NT2/D1 (cell line): Measurements from ENCODE around the gene EPHA8.

Source experiments
- DNase-seq: peaks from one replicate; pipeline ENCODE4 v3.0.0-alpha.2; 2011; ENCODE audit warnings: low read depth, low spot score
- H3K27me3 ChIP-seq: 2 replicates; pipeline ENCODE4 v1.6.0; 2011; ENCODE audit warnings: mild to moderate bottlenecking; ENCODE audit not compliant: insufficient read length, insufficient read depth
- H3K36me3 ChIP-seq: 2 replicates; pipeline ENCODE4 v1.6.1; 2011; ENCODE audit warnings: mild to moderate bottlenecking, low read length, mixed read lengths; ENCODE audit not compliant: insufficient read depth, insufficient read length
- H3K4me1 ChIP-seq: 2 replicates; pipeline ENCODE4 v1.5.1; 2011; ENCODE audit not compliant: insufficient read depth, insufficient read length
- H3K4me3 ChIP-seq: 2 replicates; pipeline ENCODE4 v1.5.1; 2011; ENCODE audit warnings: low read depth; ENCODE audit not compliant: insufficient read length
- H3K9ac ChIP-seq: 2 replicates; pipeline ENCODE4 v1.6.0; 2011; ENCODE audit warnings: low read depth; ENCODE audit not compliant: insufficient read length
- H3K9me3 ChIP-seq: 2 replicates; pipeline ENCODE4 v1.5.1; 2011; ENCODE audit warnings: mild to moderate bottlenecking, low read length; ENCODE audit not compliant: insufficient read depth
- SUZ12 ChIP-seq: IDR thresholded peaks from 2 replicates; pipeline ENCODE4 v1.6.1; 2011; ENCODE audit not compliant: insufficient read length, insufficient read depth; ENCODE audit errors: extremely low read depth
- YY1 ChIP-seq: IDR thresholded peaks from 2 replicates; pipeline ENCODE4 v1.6.1; 2011; ENCODE audit not compliant: insufficient read length, insufficient read depth
- ZNF274 ChIP-seq: IDR thresholded peaks from 2 replicates; pipeline ENCODE4 v1.6.1; 2011; ENCODE audit warnings: mild to moderate bottlenecking, low read depth, low read length

EPHA8 gene

GRCh38 chr1:22547186-22547817 lies 16.0 kb upstream of the EPHA8 start:
- H3K27me3 ChIP-seq, result peaks cover 16% of the 10 kb centered on the region
- TF ChIP-seq SUZ12 (no peak), YY1 (no peak), ZNF274 (no peak)

GRCh38 chr1:22547818-22548462 lies 15.3 kb upstream of the EPHA8 start:
- no peak for DNase-seq
- H3K36me3 ChIP-seq, result no peaks in the 10 kb centered on the region
- no peak overlapping the region for H3K4me3 ChIP-seq
- H3K4me1 ChIP-seq, result peaks cover 7% of the 10 kb centered on the region
- no peak overlapping the region for H3K9ac ChIP-seq
- TF ChIP-seq ZNF274 (no peak), SUZ12 (no peak), YY1 (no peak)
- H3K27me3 ChIP-seq, result peaks cover 16% of the 10 kb centered on the region
- no peaks in the 10 kb centered on the region for H3K9me3 ChIP-seq

More at GRCh38 chr1:22547186-22547817, 16.0 kb upstream of the EPHA8 start:
- Histone ChIP-seq H3K4me3 (no peak overlapping the region), H3K4me1 (peaks cover 4% of the 10 kb centered on the region), H3K9me3 (no peaks in the 10 kb centered on the region), H3K36me3 (no peaks in the 10 kb centered on the region), H3K9ac (no peak overlapping the region)
- DNase-seq, result no peak

- TF ChIP-seq YY1 (no peak), ZNF274 (no peak), SUZ12 (no peak)
- H3K27me3 ChIP-seq, result peaks cover 16% of the 10 kb centered on the region
- H3K9ac ChIP-seq, result no peak overlapping the region
- peaks cover 23% of the 10 kb centered on the region for H3K4me1 ChIP-seq
- H3K36me3 ChIP-seq, result no peaks in the 10 kb centered on the region
- no peaks in the 10 kb centered on the region for H3K9me3 ChIP-seq
- H3K4me3 ChIP-seq, result no peak overlapping the region
- no peak for DNase-seq
These were observed 13.3 kb upstream of the EPHA8 start for GRCh38 chr1:22550021-22550420.

- Histone ChIP-seq H3K36me3 (no peaks in the 10 kb centered on the region), H3K9ac (no peak overlapping the region), H3K9me3 (no peaks in the 10 kb centered on the region), H3K27me3 (peaks cover 14% of the 10 kb centered on the region), H3K4me3 (no peak overlapping the region), H3K4me1 (peaks cover 27% of the 10 kb centered on the region)
- no peak for DNase-seq
- no peak for TF ChIP-seq SUZ12
- TF ChIP-seq YY1, result no peak
- TF ChIP-seq ZNF274, result no peak
These were observed 11.7 kb upstream of the EPHA8 start for GRCh38 chr1:22551591-22551990.

GRCh38 chr1:22552021-22552420 lies 11.3 kb upstream of the EPHA8 start:
- no peak for TF ChIP-seq ZNF274
- no peak for TF ChIP-seq YY1
- TF ChIP-seq SUZ12, result no peak
- peaks cover 9% of the 10 kb centered on the region for H3K27me3 ChIP-seq
- peaks cover 29% of the 10 kb centered on the region for H3K4me1 ChIP-seq
- H3K4me3 ChIP-seq, result no peak overlapping the region
- DNase-seq, result no peak
- no peak overlapping the region for H3K9ac ChIP-seq
- no peaks in the 10 kb centered on the region for H3K9me3 ChIP-seq
- no peaks in the 10 kb centered on the region for H3K36me3 ChIP-seq

GRCh38 chr1:22553104-22553880 lies 10.0 kb upstream of the EPHA8 start:
- DNase-seq, result no peak
- Histone ChIP-seq H3K27me3 (no peaks in the 10 kb centered on the region), H3K4me3 (no peak overlapping the region), H3K36me3 (no peaks in the 10 kb centered on the region), H3K9ac (no peak overlapping the region), H3K4me1 (peaks cover 31% of the 10 kb centered on the region), H3K9me3 (no peaks in the 10 kb centered on the region)
- TF ChIP-seq SUZ12 (no peak), YY1 (no peak), ZNF274 (no peak)

GRCh38 chr1:22553991-22554522 lies 9.2 kb upstream of the EPHA8 start:
- no peak for TF ChIP-seq SUZ12
- no peak for TF ChIP-seq ZNF274
- TF ChIP-seq YY1, result no peak
- Histone ChIP-seq H3K36me3 (no peaks in the 10 kb centered on the region), H3K4me1 (peaks cover 31% of the 10 kb centered on the region), H3K9ac (peak overlapping the region; percentile 58), H3K9me3 (no peaks in the 10 kb centered on the region), H3K4me3 (no peak overlapping the region), H3K27me3 (no peaks in the 10 kb centered on the region)
- no peak for DNase-seq
